HG03342 (cell line): ENCODE data around the gene ATP5MG.
A peak's percentile ranks its signal among the peaks of the same experiment; 100 is the strongest.

ENCODE experiments used
- ATAC-seq: cut with Tn5 transposase; IDR thresholded peaks from one replicate; pipeline ENCODE4 v1.9.1; 2021; ENCODE audit warnings: mild to moderate bottlenecking, moderate library complexity; ENCODE audit not compliant: unreplicated experiment

The ATP5MG gene

DNA sequence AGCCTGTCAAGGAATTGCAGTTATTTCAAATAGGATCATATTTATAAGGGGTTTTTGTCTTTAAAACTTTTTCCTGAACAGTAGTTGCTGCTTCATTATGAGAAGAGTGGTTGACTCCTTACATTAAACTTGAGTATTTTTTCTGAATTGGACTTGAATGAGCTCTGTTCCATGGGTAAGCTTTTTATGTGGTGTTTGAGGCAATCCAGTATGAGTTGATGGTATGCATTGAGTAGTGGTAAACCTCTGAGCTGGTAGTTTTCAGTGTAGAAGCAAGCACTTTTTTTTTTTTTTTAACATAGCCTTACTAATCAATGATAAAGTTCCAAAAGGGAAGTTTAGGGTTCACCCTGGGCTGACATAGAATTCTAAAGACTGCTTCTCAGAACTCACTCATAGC is 38.2 kb downstream of the ATP5MG start:
- ATAC-seq: no peak

DNA sequence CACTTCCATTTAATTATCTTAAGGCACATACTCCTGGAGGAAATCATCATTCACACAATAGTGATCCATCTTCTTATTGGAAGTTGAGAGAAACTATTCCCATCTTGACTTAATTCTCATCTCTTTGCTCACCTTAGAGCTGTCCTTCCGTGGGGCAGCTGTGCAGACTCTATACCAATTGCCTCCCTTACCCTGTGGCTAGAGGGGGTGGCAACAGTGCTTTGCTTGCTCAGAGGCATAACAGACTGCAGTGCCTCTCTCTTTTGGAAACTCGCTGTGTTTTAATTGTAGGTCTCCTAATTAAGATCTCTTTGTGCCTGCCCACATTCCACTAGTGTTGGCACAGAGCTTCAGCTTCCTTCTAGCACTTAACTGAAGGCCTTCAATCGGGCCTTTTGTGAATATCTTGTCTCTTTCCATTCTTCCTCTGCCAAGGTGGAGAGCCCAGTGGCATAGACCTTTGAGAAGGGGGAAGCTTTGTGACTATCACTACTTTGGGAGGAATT is 40.4 kb downstream of the ATP5MG start:
- ATAC-seq: no peak

DNA sequence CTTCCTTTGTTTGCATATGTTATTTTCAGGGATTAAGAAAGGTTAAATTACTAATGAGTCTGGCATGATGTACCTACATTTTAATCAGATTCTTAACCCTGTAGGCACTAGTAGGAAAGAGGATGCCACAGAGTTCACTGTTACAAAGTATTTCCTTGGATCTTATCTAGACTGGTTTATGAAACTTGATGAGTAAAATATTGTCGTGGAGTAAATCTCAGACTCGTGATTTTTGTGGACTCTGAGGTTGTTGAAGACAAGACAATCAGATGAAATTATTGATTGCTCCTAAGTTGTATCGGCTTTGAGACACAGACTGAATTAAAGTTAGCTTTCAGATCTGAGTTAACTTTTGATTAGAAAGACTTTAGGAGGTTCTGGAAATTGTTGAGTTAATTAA is 40.9 kb downstream of the ATP5MG start:
- ATAC-seq: no peak

DNA sequence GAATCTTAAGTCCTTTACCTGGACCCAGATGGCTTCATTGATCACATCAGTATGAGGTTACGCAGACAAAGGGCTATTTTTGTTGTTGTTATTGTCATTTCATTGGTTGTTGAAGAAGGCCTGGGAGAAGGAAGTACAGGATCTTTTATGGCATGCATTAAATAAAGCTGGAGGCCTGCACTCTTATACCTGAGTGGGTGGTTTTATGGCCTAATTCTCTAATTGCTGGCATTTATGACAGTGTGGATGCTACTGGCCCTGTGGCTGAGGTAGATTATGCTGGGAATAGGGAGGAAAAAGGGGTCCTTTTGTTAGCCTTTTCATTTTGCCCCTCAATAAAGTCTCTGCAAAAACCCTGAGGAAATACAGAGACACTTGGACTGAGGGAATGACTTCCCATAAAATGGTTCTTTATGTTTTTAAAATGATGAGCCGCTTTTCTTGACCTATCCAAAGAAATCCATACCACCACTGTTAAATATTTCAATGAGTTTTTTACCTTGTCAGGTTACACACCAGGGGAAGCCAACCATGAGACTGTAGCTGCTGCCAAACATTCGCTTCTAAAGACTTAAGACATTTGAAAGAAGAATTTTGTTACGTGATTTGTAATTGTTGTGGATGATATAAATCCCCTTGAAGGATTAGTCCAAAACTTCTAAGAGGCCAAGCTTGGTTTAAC is 41.6 kb downstream of the ATP5MG start:
- no peak for ATAC-seq

DNA sequence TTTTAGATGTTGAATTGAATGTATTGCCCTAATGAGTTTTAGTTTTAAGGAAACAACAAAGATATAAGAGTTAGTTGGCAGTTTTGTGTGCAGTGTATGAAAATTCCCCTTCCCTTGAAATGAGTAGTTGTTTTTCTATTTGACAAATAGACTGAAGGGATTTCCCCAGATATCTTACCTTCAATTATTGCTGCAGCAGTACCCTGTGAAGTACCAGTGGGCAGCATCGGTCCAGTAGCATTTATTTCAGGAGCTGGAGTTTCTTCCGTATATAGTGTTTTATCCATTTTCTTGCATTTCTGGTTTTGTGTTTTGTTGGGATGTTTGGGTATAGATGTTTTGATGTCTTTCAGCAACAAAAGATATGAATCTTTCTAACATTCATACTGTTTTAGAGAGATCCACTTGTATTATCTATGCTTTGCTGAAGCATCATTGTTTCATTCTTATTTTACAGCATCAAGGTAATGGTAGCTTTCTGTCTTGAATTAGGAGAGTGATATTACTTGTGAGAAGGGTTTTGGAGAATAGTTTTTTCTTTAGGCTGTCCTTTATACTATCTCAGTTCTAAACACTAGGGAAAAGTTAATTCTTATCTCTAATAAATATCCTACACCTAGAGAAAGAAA is 42.3 kb downstream of the ATP5MG start:
- no peak for ATAC-seq

DNA sequence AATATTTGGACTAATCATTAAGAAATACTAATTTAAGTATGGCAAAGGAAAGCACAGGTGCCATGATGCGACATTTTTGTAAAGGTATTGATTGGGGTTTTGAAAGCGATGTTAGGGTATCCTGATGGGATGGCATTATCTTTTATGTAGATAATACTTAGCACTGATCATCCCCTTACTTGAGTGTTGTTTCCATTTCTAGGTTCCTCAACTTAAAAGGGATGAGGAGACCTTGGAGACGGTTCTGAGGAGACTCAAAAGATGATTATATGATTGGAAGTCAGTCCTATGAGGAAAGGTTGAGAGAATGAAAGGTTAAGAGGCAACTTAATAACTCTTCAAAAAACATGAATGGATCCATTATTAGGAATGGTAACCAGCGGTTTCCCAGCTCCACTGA is 46.0 kb downstream of the ATP5MG start:
- no peak for ATAC-seq

DNA sequence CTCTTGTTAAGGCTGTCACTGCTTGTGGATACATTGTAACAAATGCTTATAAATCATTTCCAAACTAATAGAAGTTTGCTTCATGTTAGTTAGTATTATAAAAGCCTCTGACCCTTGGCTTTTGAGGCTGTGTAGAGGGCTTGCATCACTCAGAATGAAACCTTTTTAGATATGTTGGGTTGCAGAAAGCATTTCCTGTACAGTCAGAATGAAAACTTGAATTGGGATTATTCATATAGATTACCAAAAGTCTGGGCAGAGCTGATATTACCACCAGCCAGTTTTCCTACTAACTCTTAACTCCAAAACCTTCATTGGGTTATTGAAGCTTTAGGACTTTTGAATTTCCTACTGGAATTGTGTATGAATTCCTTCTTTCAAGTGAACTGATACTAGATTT is 46.9 kb downstream of the ATP5MG start:
- ATAC-seq: peak; percentile 86

DNA sequence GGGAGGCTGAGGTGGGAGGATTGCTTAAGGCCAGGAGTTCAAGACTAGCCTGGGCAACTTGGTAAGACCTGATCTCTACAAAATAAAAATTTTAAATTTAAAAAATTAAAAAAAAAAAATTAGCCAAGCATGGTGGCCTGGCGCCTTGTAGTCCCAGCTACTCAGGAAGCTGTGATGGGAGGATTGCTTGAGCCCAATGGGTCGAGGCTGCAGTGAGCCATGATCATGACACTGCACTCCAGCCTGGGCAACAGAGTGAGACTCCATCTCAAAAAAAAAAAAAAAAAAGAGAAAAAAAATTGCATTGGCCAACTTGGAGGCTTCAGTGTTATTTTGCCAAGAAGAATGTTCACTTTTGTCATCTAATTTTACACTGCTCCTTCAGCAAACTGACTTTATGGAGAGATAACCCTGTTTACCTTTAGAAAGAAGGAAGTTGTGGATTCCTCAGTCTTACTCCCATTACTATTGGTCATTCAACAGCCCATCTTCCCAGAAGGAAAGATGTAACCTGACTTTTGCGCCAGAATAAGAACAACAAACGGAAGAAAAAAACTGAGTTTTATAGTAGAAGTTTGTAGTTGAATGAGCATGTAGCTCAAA is 48.0 kb downstream of the ATP5MG start:
- no peak for ATAC-seq

DNA sequence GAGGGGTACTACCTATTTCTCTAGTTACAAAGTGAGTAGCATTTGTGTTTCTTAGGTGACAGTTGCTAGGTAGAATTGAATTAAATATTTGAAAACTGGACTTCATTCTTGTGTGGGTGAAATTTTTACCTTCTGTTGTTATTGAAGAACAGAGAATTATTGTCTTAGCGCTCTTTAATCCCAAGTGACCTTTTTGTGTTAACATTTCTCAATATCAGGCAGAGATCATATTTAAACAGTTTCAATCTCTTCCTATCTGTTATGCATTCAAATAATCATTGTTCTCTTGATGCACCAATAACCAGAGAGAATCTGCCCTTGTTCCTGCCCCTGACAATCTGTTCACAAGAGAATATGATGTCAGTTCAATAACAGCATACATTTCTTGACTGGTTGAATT is 49.0 kb downstream of the ATP5MG start:
- no peak for ATAC-seq
